ENCODE measurements around the gene MAP3K20. TPM values are rescaled to one million over a fixed set of nuclear protein-coding genes. Genes with fewer than 3 reads are reported as not detected.

Gene MAP3K20
- total RNA-seq, 1 experiment from 2014 or later = 44.5 TPM

- H3K4me1 ChIP-seq = peaks cover 52% of the 10 kb centered on the region
- H3K4me1 Mint-ChIP-seq (ENCODE audit: low read depth, unreplicated experiment) = peaks cover 43% of the 10 kb centered on the region
- H3K36me3 Mint-ChIP-seq (ENCODE audit: insufficient read depth, unreplicated experiment) = peaks cover 9% of the 10 kb centered on the region
- TF ChIP-seq CTCF (IDR thresholded peaks at IDR 0.05; ENCODE audit: insufficient read depth in 1 of 2, low read depth in 1 of 2, low read length in 1 of 2, severe bottlenecking in 1 of 2, unreplicated experiment in 1 of 2) = no peak
- no peaks in the 10 kb centered on the region for H3K27me3 ChIP-seq (replicated peaks; ENCODE audit: control insufficient read depth, insufficient read depth, low read length)
- H3K9me3 ChIP-seq = peaks cover 24% of the 10 kb centered on the region
- ChIA-PET POLR2A (interaction anchor here (1.1 kb wide), 1 partner anchor 20 kb away, joined by 3 read pairs; no protein-coding TSS in a partner anchor), CTCF (no interaction called here)
- no peaks in the 10 kb centered on the region for H3K36me3 ChIP-seq (ENCODE audit: control insufficient read depth, insufficient read depth, low read length)
- H3K9me3 Mint-ChIP-seq (ENCODE audit: unreplicated experiment) = peaks cover 10% of the 10 kb centered on the region
- H3K27ac Mint-ChIP-seq (ENCODE audit: unreplicated experiment) = peak overlapping the region; percentile 77
- BruUV-seq (replicated peaks) = no TSS peak
- no peak overlapping the region for H3K4me3 ChIP-seq (ENCODE audit: low read depth, low read length)
- H3K27me3 Mint-ChIP-seq (ENCODE audit: insufficient read depth, unreplicated experiment) = no peaks in the 10 kb centered on the region
- intact Hi-C loops (cut with micrococcal nuclease; ENCODE audit: unreplicated experiment) = loop anchor here (1.0 kb wide), 1 partner anchor 60 kb away; no protein-coding TSS in a partner anchor
- H3K4me3 Mint-ChIP-seq (ENCODE audit: unreplicated experiment) = peak overlapping the region; percentile 45
- peak; percentile 72 to 85 for DNase-seq
These were observed 26.6 kb upstream of the MAP3K20 start for GRCh38 chr2:173048897-173049661.

GRCh38 chr2:173049831-173050230, 25.8 kb upstream of the MAP3K20 start:
- no TSS peak for BruUV-seq (replicated peaks)
- DNase-seq = no peak
- peaks cover 24% of the 10 kb centered on the region for H3K9me3 ChIP-seq
- peaks cover 9% of the 10 kb centered on the region for H3K36me3 Mint-ChIP-seq (ENCODE audit: insufficient read depth, unreplicated experiment)
- H3K27me3 ChIP-seq (replicated peaks; ENCODE audit: control insufficient read depth, insufficient read depth, low read length) = no peaks in the 10 kb centered on the region
- H3K4me1 ChIP-seq = peaks cover 60% of the 10 kb centered on the region
- peak overlapping the region; percentile 77 for H3K27ac Mint-ChIP-seq (ENCODE audit: unreplicated experiment)
- ChIA-PET POLR2A (no interaction called here), CTCF (no interaction called here)
- peaks cover 10% of the 10 kb centered on the region for H3K9me3 Mint-ChIP-seq (ENCODE audit: unreplicated experiment)
- intact Hi-C loops (cut with micrococcal nuclease; ENCODE audit: unreplicated experiment) = loop anchor here (1.0 kb wide), 1 partner anchor 59 kb away; no protein-coding TSS in a partner anchor
- no peaks in the 10 kb centered on the region for H3K36me3 ChIP-seq (ENCODE audit: control insufficient read depth, insufficient read depth, low read length)
- H3K4me3 Mint-ChIP-seq (ENCODE audit: unreplicated experiment) = peak overlapping the region; percentile 45
- no peaks in the 10 kb centered on the region for H3K27me3 Mint-ChIP-seq (ENCODE audit: insufficient read depth, unreplicated experiment)
- peaks cover 42% of the 10 kb centered on the region for H3K4me1 Mint-ChIP-seq (ENCODE audit: low read depth, unreplicated experiment)
- TF ChIP-seq CTCF (IDR thresholded peaks at IDR 0.05; ENCODE audit: insufficient read depth in 1 of 2, low read depth in 1 of 2, low read length in 1 of 2, severe bottlenecking in 1 of 2, unreplicated experiment in 1 of 2) = no peak
- H3K4me3 ChIP-seq (ENCODE audit: low read depth, low read length) = no peak overlapping the region

- Mint-ChIP-seq H3K9me3 (ENCODE audit: unreplicated experiment) (peaks cover 10% of the 10 kb centered on the region), H3K27me3 (ENCODE audit: insufficient read depth, unreplicated experiment) (no peaks in the 10 kb centered on the region), H3K4me1 (ENCODE audit: low read depth, unreplicated experiment) (peaks cover 34% of the 10 kb centered on the region), H3K27ac (ENCODE audit: unreplicated experiment) (peak overlapping the region; percentile 77), H3K36me3 (ENCODE audit: insufficient read depth, unreplicated experiment) (peaks cover 9% of the 10 kb centered on the region), H3K4me3 (ENCODE audit: unreplicated experiment) (no peak overlapping the region)
- no peak for TF ChIP-seq CTCF (IDR thresholded peaks at IDR 0.05; ENCODE audit: insufficient read depth in 1 of 2, low read depth in 1 of 2, low read length in 1 of 2, severe bottlenecking in 1 of 2, unreplicated experiment in 1 of 2)
- ChIA-PET CTCF (no interaction called here), POLR2A (no interaction called here)
- no peak for DNase-seq
- Histone ChIP-seq H3K27me3 (replicated peaks; ENCODE audit: control insufficient read depth, insufficient read depth, low read length) (no peaks in the 10 kb centered on the region), H3K4me1 (peaks cover 60% of the 10 kb centered on the region), H3K4me3 (ENCODE audit: low read depth, low read length) (no peak overlapping the region), H3K36me3 (ENCODE audit: control insufficient read depth, insufficient read depth, low read length) (no peaks in the 10 kb centered on the region), H3K9me3 (peaks cover 24% of the 10 kb centered on the region)
- BruUV-seq (replicated peaks) = no TSS peak
- intact Hi-C loops (cut with micrococcal nuclease; ENCODE audit: unreplicated experiment) = no loop called here
These were observed 25.0 kb upstream of the MAP3K20 start for GRCh38 chr2:173050684-173051083.
